Neural cell (in vitro differentiated cells): ENCODE results near the gene DMXL1. TPM values are rescaled to one million over a fixed set of nuclear protein-coding genes. Genes with fewer than 3 reads are reported as not detected.

Experiments
- H2AFZ ChIP-seq: fragments of 200-600, 300-800 bp; sonication (generic), shearing (Covaris generic); 2 replicates; pipeline ENCODE4 v1.6.0; 2014; ENCODE audit warnings: low read depth, mild to moderate bottlenecking, antibody characterized with exemption, low read length, moderate library complexity
- H3F3A ChIP-seq: fragments of 200-600 bp; shearing (Covaris generic); 2 replicates; pipeline ENCODE4 v1.6.1; 2016; ENCODE audit warnings: mild to moderate bottlenecking, moderate library complexity, mixed read lengths, antibody characterized with exemption, low read length; ENCODE audit not compliant: insufficient read depth, poor library complexity, severe bottlenecking
- H3K27ac ChIP-seq: fragments of 200-600, 300-800 bp; sonication (generic), shearing (Covaris generic); 2 replicates; pipeline ENCODE4 v1.5.1; 2014; ENCODE audit warnings: mild to moderate bottlenecking, low read length, moderate library complexity
- H3K27me3 ChIP-seq: fragments of 300-800, 200-600 bp; sonication (generic), shearing (Covaris generic); 2 replicates; pipeline ENCODE4 v1.6.0; 2014; ENCODE audit warnings: mild to moderate bottlenecking, low read depth, low read length, moderate library complexity; ENCODE audit not compliant: insufficient read depth
- H3K36me3 ChIP-seq: fragments of 300-800, 200-600 bp; sonication (generic), shearing (Covaris generic); 2 replicates; pipeline ENCODE4 v1.5.1; 2014; ENCODE audit warnings: mild to moderate bottlenecking, antibody characterized with exemption, low read length, moderate library complexity; ENCODE audit not compliant: insufficient read depth
- H3K4me2 ChIP-seq: fragments of 300-800, 200-600 bp; sonication (generic), shearing (Covaris generic); 2 replicates; pipeline ENCODE4 v1.6.0; 2014; ENCODE audit warnings: mild to moderate bottlenecking, low read length
- H3K4me3 ChIP-seq: fragments of 300-800, 200-600 bp; sonication (generic), shearing (Covaris generic); 2 replicates; pipeline ENCODE4 v1.5.1; 2014; ENCODE audit warnings: mild to moderate bottlenecking, low read length, moderate library complexity
- H3K79me2 ChIP-seq: fragments of 200-600 bp; shearing (Covaris generic); replicated peaks from 2 replicates; pipeline ENCODE4 v1.6.0; 2014; ENCODE audit warnings: mild to moderate bottlenecking, low read length, moderate library complexity; ENCODE audit not compliant: insufficient read depth
- H3K9ac ChIP-seq: fragments of 300-800, 200-600 bp; sonication (generic), shearing (Covaris generic); 2 replicates; pipeline ENCODE4 v1.6.1; 2016; ENCODE audit warnings: mild to moderate bottlenecking, low read length, mixed read lengths
- H3K9me2 ChIP-seq: fragments of 200-600 bp; shearing (Covaris generic); 2 replicates; pipeline ENCODE4 v1.6.1; 2016; ENCODE audit warnings: mild to moderate bottlenecking, low read length, mixed read lengths; ENCODE audit not compliant: insufficient read depth
- H3K9me3 ChIP-seq: fragments of 200-600, 300-800 bp; sonication (generic), shearing (Covaris generic); 2 replicates; pipeline ENCODE4 v1.6.1; 2016; ENCODE audit warnings: mild to moderate bottlenecking, mixed run types, low read length, moderate library complexity, mixed read lengths
- H4K20me1 ChIP-seq: fragments of 200-600 bp; shearing (Covaris generic); 2 replicates; pipeline ENCODE4 v1.6.1; 2016; ENCODE audit warnings: mild to moderate bottlenecking, mixed run types; ENCODE audit not compliant: insufficient read depth
- CTCF ChIP-seq: fragments of 450-650 bp; IDR thresholded peaks from 2 replicates; pipeline ENCODE4 v1.5.1; 2014; ENCODE audit warnings: antibody characterized with exemption, mild to moderate bottlenecking, moderate library complexity; ENCODE audit not compliant: poor library complexity, severe bottlenecking
- EP300 ChIP-seq: fragments of 450-650 bp; conservative IDR thresholded peaks from 2 replicates; pipeline ENCODE4 v1.6.1; 2014; ENCODE audit warnings: antibody characterized with exemption, mild to moderate bottlenecking, moderate library complexity; ENCODE audit not compliant: poor library complexity, severe bottlenecking
- EZH2 ChIP-seq: fragments of 200-600, 300-800 bp; shearing (Covaris generic), sonication (generic); IDR thresholded peaks from 2 replicates; pipeline ENCODE4 v1.6.1; 2014; ENCODE audit warnings: antibody characterized with exemption, low read length, borderline replicate concordance, mild to moderate bottlenecking; ENCODE audit not compliant: insufficient read depth, poor library complexity, severe bottlenecking
- MXI1 ChIP-seq: fragments of 450-650 bp; conservative IDR thresholded peaks from 2 replicates; pipeline ENCODE4 v1.6.1; 2014; ENCODE audit warnings: antibody characterized with exemption, mild to moderate bottlenecking; ENCODE audit not compliant: poor library complexity, severe bottlenecking
- POLR2AphosphoS5 ChIP-seq: IDR thresholded peaks from 2 replicates; pipeline ENCODE4 v1.6.1; 2012
- RAD21 ChIP-seq: fragments of 450-650 bp; conservative IDR thresholded peaks from 2 replicates; pipeline ENCODE4 v1.6.1; 2014; ENCODE audit warnings: antibody characterized with exemption, mild to moderate bottlenecking, moderate library complexity
- REST ChIP-seq: IDR thresholded peaks from 2 replicates; pipeline ENCODE4 v1.6.1; 2012; ENCODE audit warnings: borderline replicate concordance
- SMC3 ChIP-seq: fragments of 450-650 bp; conservative IDR thresholded peaks from 2 replicates; pipeline ENCODE4 v1.6.1; 2014; ENCODE audit warnings: antibody characterized with exemption, mild to moderate bottlenecking, moderate library complexity; ENCODE audit not compliant: poor library complexity
- TAF1 ChIP-seq: IDR thresholded peaks from 2 replicates; pipeline ENCODE4 v1.6.1; 2012; ENCODE audit warnings: low read depth
- polyA plus RNA-seq: library from polyadenylated mRNA; depleted of rRNA; stranded (reverse); fragments of >200 nt; gene quantifications from 2 replicates; pipeline ENCODE4 v1.2.3, GENCODE V29; 2014

The DMXL1 gene
- polyA plus RNA-seq, 1 donor from 2014 or later, result 46.9 TPM

- Histone ChIP-seq H3K4me2 (no peak overlapping the region), H3K9me3 (no peaks in the 10 kb centered on the region), H3K36me3 (no peaks in the 10 kb centered on the region), H3F3A (no peaks in the 10 kb centered on the region), H3K27me3 (no peaks in the 10 kb centered on the region), H4K20me1 (no peaks in the 10 kb centered on the region), H2AFZ (no peak overlapping the region), H3K27ac (no peak overlapping the region), H3K4me3 (no peak overlapping the region), H3K9me2 (no peaks in the 10 kb centered on the region), H3K79me2 (no peaks in the 10 kb centered on the region), H3K9ac (no peak overlapping the region)
- TF ChIP-seq MXI1, result no peak
- TF ChIP-seq RAD21, result no peak
- TF ChIP-seq POLR2AphosphoS5, result no peak
- no peak for TF ChIP-seq EZH2
- no peak for TF ChIP-seq CTCF
- TF ChIP-seq REST, result no peak
- TF ChIP-seq TAF1, result no peak
- no peak for TF ChIP-seq SMC3
- TF ChIP-seq EP300, result no peak
Measured at GRCh38 chr5:119243888-119244287, 173.0 kb downstream of the DMXL1 start.

GRCh38 chr5:119250946-119251901 is 180.3 kb downstream of the DMXL1 start:
- H3K79me2 ChIP-seq, result no peaks in the 10 kb centered on the region
- H3K4me2 ChIP-seq, result no peak overlapping the region
- H3K9me3 ChIP-seq, result no peaks in the 10 kb centered on the region
- no peak overlapping the region for H3K4me3 ChIP-seq
- H4K20me1 ChIP-seq, result no peaks in the 10 kb centered on the region
- H3K27ac ChIP-seq, result no peak overlapping the region
- no peaks in the 10 kb centered on the region for H3F3A ChIP-seq
- TF ChIP-seq EZH2 (no peak), POLR2AphosphoS5 (no peak), REST (no peak), SMC3 (no peak), CTCF (no peak)
- no peaks in the 10 kb centered on the region for H3K36me3 ChIP-seq
- H3K27me3 ChIP-seq, result no peaks in the 10 kb centered on the region
- H3K9ac ChIP-seq, result no peak overlapping the region
- H2AFZ ChIP-seq, result no peak overlapping the region
- H3K9me2 ChIP-seq, result no peaks in the 10 kb centered on the region
